ENCODE data around the gene MEIOSIN. TPM values are rescaled to one million over a fixed set of nuclear protein-coding genes. Genes with fewer than 3 reads are reported as not detected.

MEIOSIN gene
- total and polyA plus RNA-seq, 2 of the 13 experiments (the other 11 are each of a cell fraction or from before 2014, with no cell fraction given), result not detected

DNA sequence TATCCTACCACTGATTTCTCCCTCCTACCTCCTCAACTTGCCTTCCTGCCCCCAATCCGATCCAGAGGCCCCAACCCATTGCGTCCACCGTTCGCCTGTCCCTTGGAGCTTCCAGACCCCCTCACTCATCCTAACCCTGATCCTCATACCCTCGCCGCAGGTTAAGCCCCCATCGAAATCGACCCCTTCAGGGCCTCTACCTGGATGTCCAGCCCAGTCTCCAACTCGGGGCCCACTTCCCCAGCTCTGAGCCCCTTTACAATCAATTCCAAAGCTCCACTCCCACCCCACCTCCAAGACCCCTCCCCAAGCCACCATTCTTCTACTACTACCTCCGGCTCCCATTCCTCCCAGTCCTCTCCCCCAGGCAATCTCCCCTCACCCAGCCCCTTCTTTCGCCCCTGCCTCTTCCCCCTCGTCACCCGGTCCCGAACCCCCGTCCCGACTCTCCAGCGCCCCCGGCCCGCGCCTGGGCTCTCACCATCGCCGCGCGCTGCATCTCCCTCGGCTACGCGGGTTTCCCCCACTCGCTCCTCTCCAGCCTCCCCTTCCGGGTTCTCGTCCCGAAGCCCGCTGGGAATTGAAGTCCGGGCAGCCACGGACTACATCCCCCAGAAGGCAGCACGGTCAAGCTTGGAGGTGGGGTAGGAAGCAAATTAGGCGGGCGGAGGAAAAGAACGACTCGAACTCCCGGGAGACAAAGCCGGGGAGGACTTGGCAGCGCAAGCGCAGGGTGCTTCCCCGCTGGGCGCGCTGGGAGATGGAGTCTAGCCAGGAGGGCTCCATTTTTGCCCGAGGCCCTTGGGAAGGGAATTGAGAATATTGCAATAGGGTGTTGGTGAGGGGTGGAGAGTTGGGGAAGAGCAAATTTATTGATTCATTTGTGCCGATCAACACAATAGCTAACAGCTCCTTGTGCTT is 2.6 kb upstream of the MEIOSIN start, which contains the start of gene FBXO46 (continued):
- TF ChIP-seq LCORL (IDR thresholded peaks at IDR 0.05) (no peak), LCORL (CRISPR knock-in tag; IDR thresholded peaks at IDR 0.05) (peak; percentile 45; the same call in 1 of the 2 replicates), SUZ12 (IDR thresholded peaks at IDR 0.05; ENCODE audit: low read depth, low read length) (peak; percentile 90), NKX3-1 (CRISPR knock-in tag; IDR thresholded peaks at IDR 0.05) (no peak), ZNF775 (CRISPR knock-in tag; IDR thresholded peaks at IDR 0.05; ENCODE audit: borderline replicate concordance) (no peak), ZNF337 (CRISPR knock-in tag; IDR thresholded peaks at IDR 0.05; ENCODE audit: borderline replicate concordance, low read depth) (no peak), NFE2 (CRISPR knock-in tag; IDR thresholded peaks at IDR 0.05) (no peak), REXO4 (CRISPR knock-in tag; IDR thresholded peaks at IDR 0.05; ENCODE audit: borderline replicate concordance) (no peak), MAZ (IDR thresholded peaks at IDR 0.05; ENCODE audit: borderline replicate concordance, low read depth, low read length) (peak; percentile 87; the same call in 1 of the 2 replicates), MAZ (CRISPR knock-in tag; IDR thresholded peaks at IDR 0.05; ENCODE audit: low read depth) (no peak), JDP2 (CRISPR knock-in tag; IDR thresholded peaks at IDR 0.05; ENCODE audit: borderline replicate concordance) (no peak), ETV5 (CRISPR knock-in tag; IDR thresholded peaks at IDR 0.05; ENCODE audit: borderline replicate concordance) (peak; percentile 51; the same call in 1 of the 2 replicates), E2F2 (CRISPR knock-in tag; IDR thresholded peaks at IDR 0.05; ENCODE audit: borderline replicate concordance) (no peak), ZNF367 (CRISPR knock-in tag; IDR thresholded peaks at IDR 0.05; ENCODE audit: borderline replicate concordance) (no peak), ZBTB42 (CRISPR knock-in tag; IDR thresholded peaks at IDR 0.05) (no peak), FOXM1 (CRISPR knock-in tag; IDR thresholded peaks at IDR 0.05) (no peak), KDM5A (IDR thresholded peaks at IDR 0.05; ENCODE audit: borderline replicate concordance, low read length) (no peak; the same call in 1 of the 2 replicates), MEIS1 (CRISPR knock-in tag; IDR thresholded peaks at IDR 0.05; ENCODE audit: borderline replicate concordance) (no peak), XBP1 (CRISPR knock-in tag; IDR thresholded peaks at IDR 0.05) (no peak)
- TF ChIP-seq, protein P1, sequence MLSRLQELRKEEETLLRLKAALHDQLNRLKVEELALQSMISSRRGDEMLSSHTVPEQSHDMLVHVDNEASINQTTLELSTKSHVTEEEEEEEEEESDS (CRISPR knock-in tag; IDR thresholded peaks at IDR 0.05; ENCODE audit: borderline replicate concordance), result no peak
- TF ChIP-seq, protein P2, sequence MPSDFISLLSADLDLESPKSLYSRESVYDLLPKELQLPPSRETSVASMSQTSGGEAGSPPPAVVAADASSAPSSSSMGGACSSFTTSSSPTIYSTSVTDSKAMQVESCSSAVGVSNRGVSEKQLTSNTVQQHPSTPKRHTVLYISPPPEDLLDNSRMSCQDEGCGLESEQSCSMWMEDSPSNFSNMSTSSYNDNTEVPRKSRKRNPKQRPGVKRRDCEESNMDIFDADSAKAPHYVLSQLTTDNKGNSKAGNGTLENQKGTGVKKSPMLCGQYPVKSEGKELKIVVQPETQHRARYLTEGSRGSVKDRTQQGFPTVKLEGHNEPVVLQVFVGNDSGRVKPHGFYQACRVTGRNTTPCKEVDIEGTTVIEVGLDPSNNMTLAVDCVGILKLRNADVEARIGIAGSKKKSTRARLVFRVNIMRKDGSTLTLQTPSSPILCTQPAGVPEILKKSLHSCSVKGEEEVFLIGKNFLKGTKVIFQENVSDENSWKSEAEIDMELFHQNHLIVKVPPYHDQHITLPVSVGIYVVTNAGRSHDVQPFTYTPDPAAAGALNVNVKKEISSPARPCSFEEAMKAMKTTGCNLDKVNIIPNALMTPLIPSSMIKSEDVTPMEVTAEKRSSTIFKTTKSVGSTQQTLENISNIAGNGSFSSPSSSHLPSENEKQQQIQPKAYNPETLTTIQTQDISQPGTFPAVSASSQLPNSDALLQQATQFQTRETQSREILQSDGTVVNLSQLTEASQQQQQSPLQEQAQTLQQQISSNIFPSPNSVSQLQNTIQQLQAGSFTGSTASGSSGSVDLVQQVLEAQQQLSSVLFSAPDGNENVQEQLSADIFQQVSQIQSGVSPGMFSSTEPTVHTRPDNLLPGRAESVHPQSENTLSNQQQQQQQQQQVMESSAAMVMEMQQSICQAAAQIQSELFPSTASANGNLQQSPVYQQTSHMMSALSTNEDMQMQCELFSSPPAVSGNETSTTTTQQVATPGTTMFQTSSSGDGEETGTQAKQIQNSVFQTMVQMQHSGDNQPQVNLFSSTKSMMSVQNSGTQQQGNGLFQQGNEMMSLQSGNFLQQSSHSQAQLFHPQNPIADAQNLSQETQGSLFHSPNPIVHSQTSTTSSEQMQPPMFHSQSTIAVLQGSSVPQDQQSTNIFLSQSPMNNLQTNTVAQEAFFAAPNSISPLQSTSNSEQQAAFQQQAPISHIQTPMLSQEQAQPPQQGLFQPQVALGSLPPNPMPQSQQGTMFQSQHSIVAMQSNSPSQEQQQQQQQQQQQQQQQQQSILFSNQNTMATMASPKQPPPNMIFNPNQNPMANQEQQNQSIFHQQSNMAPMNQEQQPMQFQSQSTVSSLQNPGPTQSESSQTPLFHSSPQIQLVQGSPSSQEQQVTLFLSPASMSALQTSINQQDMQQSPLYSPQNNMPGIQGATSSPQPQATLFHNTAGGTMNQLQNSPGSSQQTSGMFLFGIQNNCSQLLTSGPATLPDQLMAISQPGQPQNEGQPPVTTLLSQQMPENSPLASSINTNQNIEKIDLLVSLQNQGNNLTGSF (CRISPR knock-in tag; IDR thresholded peaks at IDR 0.05), result no peak

Measured in HepG2 (cell line).